ENCODE measurements around the gene EP400. TPM values are rescaled to one million over a fixed set of nuclear protein-coding genes. Genes with fewer than 3 reads are reported as not detected.

EP400 gene
- total RNA-seq, 6 experiments from 2014 or later: 10.9 to 16.3 (median 13.3) TPM

DNA sequence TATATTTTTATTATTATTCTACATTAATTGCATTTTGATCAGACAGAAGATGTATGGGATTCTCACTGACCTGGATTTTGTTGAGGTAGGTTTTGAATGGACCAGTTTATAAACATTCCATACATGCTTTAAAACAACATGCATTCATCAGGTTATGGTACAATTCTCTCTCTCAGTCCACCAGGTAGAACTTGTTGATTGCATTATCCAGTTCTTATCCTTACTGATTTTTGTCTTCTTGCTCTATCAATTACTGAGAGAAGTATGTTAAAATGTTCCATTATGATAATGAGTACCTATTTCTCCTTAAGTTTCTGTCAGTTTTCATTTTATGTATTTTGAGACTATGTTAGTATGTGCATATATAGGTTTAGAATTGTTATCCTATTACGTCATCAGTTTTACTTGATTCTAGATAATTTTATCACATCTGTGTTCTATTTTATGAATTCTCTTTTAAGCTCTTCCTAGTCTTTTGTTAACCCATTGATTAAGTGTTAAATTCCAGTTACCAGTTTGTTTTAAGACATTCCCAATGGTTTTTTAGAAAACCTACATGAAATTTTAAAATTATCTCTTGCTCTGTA, 50.6 kb downstream of the EP400 start:
- Histone ChIP-seq H3K4me1 (no peaks in the 10 kb centered on the region), H3K36me3 (peaks cover 0 to 6% (median 2%) of the 10 kb centered on the region in 4 donors), H3K4me3 (no peak overlapping the region), H3K9me3 (no peaks in the 10 kb centered on the region), H3K27ac (no peak overlapping the region), H3K27me3 (no peaks in the 10 kb centered on the region)
- no peak for TF ChIP-seq POLR2A (IDR thresholded peaks at IDR 0.05)
- TF ChIP-seq, protein P1, sequence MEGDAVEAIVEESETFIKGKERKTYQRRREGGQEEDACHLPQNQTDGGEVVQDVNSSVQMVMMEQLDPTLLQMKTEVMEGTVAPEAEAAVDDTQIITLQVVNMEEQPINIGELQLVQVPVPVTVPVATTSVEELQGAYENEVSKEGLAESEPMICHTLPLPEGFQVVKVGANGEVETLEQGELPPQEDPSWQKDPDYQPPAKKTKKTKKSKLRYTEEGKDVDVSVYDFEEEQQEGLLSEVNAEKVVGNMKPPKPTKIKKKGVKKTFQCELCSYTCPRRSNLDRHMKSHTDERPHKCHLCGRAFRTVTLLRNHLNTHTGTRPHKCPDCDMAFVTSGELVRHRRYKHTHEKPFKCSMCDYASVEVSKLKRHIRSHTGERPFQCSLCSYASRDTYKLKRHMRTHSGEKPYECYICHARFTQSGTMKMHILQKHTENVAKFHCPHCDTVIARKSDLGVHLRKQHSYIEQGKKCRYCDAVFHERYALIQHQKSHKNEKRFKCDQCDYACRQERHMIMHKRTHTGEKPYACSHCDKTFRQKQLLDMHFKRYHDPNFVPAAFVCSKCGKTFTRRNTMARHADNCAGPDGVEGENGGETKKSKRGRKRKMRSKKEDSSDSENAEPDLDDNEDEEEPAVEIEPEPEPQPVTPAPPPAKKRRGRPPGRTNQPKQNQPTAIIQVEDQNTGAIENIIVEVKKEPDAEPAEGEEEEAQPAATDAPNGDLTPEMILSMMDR (IDR thresholded peaks at IDR 0.05): no peak
- intact Hi-C loops (cut with DNase I): loop anchor here in 1 of 2 donors (5.0 kb wide), 1 partner anchor 148 kb away; no protein-coding TSS in a partner anchor
- DNase-seq: no peak
- 87% methylated on average over 1 of the region's 1 CpG for WGBS (ENCODE audit: insufficient coverage, low coverage, low lambda C conversion rate, missing lambda C conversion rate)
- ATAC-seq: no peak

DNA sequence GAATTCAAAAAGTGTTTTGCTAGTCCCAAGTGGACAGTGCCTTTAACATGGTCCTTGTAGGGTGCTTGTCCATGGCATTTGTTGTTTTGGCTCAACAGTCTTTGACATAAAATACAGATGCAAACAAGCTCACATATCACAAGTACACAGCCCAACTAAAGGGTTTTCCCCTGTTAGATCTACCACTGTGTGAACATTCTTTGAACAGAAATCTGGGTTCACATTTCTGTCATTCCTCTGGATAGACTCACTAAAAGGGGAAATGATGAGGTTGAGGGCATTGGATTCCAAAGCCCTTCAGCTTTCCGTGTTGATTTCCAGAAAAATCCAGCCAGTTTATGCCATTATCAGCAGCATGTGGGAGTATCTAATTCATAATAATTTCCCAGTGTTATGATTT, 54.1 kb downstream of the EP400 start:
- ATAC-seq: no peak
- TF ChIP-seq, protein P1 (IDR thresholded peaks at IDR 0.05): no peak
- no peak for TF ChIP-seq POLR2A (IDR thresholded peaks at IDR 0.05)
- Histone ChIP-seq H3K27ac (no peak overlapping the region), H3K4me1 (no peaks in the 10 kb centered on the region), H3K36me3 (peaks cover 0 to 26% (median 15%) of the 10 kb centered on the region in 4 donors), H3K27me3 (no peaks in the 10 kb centered on the region), H3K9me3 (no peaks in the 10 kb centered on the region), H3K4me3 (no peak overlapping the region)
- WGBS (ENCODE audit: insufficient coverage, low coverage, low lambda C conversion rate, missing lambda C conversion rate): 91% methylated on average over 1 of the region's 1 CpG
- intact Hi-C loops (cut with DNase I): loop anchor here in 1 of 2 donors (5.0 kb wide), 1 partner anchor 152 kb away; no protein-coding TSS in a partner anchor
- DNase-seq: no peak

DNA sequence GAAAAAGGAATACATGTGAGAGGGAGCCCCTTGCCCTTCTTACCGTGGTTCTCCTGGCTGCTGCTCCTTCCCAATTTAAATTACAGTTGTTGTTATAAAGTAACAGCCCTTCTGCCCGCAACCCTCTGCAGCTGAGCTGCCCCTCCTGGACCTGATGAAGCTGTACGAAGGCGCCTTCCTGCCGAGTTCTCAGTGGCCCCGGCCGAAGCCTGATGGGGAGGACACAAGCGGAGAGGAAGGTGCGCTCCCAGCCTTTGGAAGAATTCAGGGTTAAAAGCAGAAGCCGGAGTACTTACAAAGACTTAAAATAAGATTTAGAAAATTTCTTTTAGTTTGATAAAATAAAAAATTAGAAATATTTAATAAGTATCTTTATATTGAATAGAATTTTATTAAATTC, 55.2 kb downstream of the EP400 start:
- Histone ChIP-seq H3K36me3 (peaks cover 0 to 26% (median 15%) of the 10 kb centered on the region in 4 donors), H3K27me3 (no peaks in the 10 kb centered on the region), H3K4me1 (no peaks in the 10 kb centered on the region), H3K4me3 (no peak overlapping the region), H3K9me3 (no peaks in the 10 kb centered on the region), H3K27ac (no peak overlapping the region)
- no peak for ATAC-seq
- no peak for TF ChIP-seq POLR2A (IDR thresholded peaks at IDR 0.05)
- TF ChIP-seq, protein P1 (IDR thresholded peaks at IDR 0.05): no peak
- DNase-seq: peak in 1 of 3 donors; percentile 31
- intact Hi-C loops (cut with DNase I): loop anchor here in 1 of 2 donors (5.0 kb wide), 1 partner anchor 153 kb away; no protein-coding TSS in a partner anchor
- 95% methylated on average over 10 of the region's 10 CpGs for WGBS (ENCODE audit: insufficient coverage, low coverage, low lambda C conversion rate, missing lambda C conversion rate)

DNA sequence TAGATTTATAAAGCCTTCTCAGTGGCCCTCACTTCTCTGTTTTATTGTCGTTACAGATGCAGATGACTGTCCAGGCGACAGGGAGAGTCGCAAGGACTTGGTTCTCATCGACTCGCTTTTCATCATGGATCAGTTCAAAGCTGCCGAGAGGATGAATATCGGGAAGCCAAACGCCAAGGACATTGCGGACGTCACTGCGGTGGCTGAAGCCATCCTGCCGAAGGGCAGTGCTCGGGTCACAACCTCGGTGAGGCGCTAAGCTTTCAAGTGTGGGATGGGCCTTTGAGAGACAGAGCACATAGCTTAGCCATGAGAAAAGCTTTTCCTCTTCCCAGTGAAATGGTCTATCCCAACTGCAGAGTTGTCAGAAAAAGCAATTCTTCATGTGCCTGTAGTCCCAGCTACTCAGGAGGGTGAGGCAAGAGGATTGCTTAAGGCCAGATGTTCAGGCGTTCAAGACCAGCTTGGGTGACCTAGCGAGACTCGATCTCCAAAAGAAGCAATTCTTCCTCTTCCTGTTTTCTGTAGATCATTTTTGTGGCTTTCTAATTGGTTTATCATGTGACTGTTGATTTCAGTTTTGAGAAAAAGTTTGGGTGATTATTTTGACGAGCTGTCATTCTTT, 56.4 kb downstream of the EP400 start:
- intact Hi-C loops (cut with DNase I): no loop called here
- H3K27ac ChIP-seq: no peak overlapping the region
- no peak overlapping the region for H3K4me3 ChIP-seq
- WGBS (ENCODE audit: insufficient coverage, low coverage, low lambda C conversion rate, missing lambda C conversion rate): 88% methylated on average over 16 of the region's 19 CpGs
- no peak for TF ChIP-seq POLR2A (IDR thresholded peaks at IDR 0.05)
- TF ChIP-seq, protein P1 (IDR thresholded peaks at IDR 0.05): no peak
- no peaks in the 10 kb centered on the region for H3K9me3 ChIP-seq
- ATAC-seq: no peak
- peak in 2 of 3 donors; percentile 7 to 17 for DNase-seq
- no peaks in the 10 kb centered on the region for H3K4me1 ChIP-seq
- peaks cover 0 to 30% (median 21%) of the 10 kb centered on the region in 4 donors for H3K36me3 ChIP-seq
- H3K27me3 ChIP-seq: no peaks in the 10 kb centered on the region
